Astrocyte (in vitro differentiated cells and primary cell): Measurements from ENCODE around the gene COQ10A. TPM values are rescaled to one million over a fixed set of nuclear protein-coding genes. Genes with fewer than 3 reads are reported as not detected.
"Not testable (repeated sequence)": the region's sequence is repeated elsewhere in the genome, so short reads cannot be mapped to it uniquely, and the experiment has no call there.

ENCODE experiments used
- DNase-seq: peaks from one replicate; pipeline ENCODE4 v3.0.0-alpha.2; 2010; ENCODE audit warnings: low read depth
- FAIRE-seq: peaks from 2 replicates; lab custom pipeline; 2011; peaks lifted over from hg19 to GRCh38; lab: Jason Lieb, UNC
- H2AFZ ChIP-seq: 2 replicates; pipeline ENCODE4 v1.6.0; 2012; ENCODE audit warnings: low read depth, low read length, inconsistent platforms
- H3K27ac ChIP-seq: 2 replicates; pipeline ENCODE4 v1.5.1; 2011; ENCODE audit warnings: low read depth, low read length, inconsistent platforms
- H3K27me3 ChIP-seq: 2 replicates; pipeline ENCODE4 v1.6.0; 2011; ENCODE audit warnings: low read length, inconsistent platforms; ENCODE audit not compliant: insufficient read depth
- H3K36me3 ChIP-seq: 2 replicates; pipeline ENCODE4 v1.5.1; 2011; ENCODE audit warnings: low read length, inconsistent platforms; ENCODE audit not compliant: insufficient read depth
- H3K4me1 ChIP-seq: 2 replicates; pipeline ENCODE4 v1.5.1; 2011; ENCODE audit warnings: low read length, inconsistent platforms; ENCODE audit not compliant: insufficient read depth
- H3K4me2 ChIP-seq: 2 replicates; pipeline ENCODE4 v1.6.0; 2012; ENCODE audit warnings: low read length, inconsistent platforms
- H3K4me3 ChIP-seq: 2 replicates; pipeline ENCODE4 v1.5.1; 2011; ENCODE audit warnings: low read depth, mild to moderate bottlenecking, low read length, inconsistent platforms; ENCODE audit not compliant: insufficient read depth
- H3K79me2 ChIP-seq: 2 replicates; pipeline ENCODE4 v1.6.0; 2012; ENCODE audit warnings: mild to moderate bottlenecking, low read length, inconsistent platforms; ENCODE audit not compliant: insufficient read depth
- H3K9ac ChIP-seq: 2 replicates; pipeline ENCODE4 v1.6.0; 2012; ENCODE audit warnings: mild to moderate bottlenecking, low read length, inconsistent platforms
- H3K9me3 ChIP-seq: 2 replicates; pipeline ENCODE4 v1.5.1; 2012; ENCODE audit warnings: low read depth, mild to moderate bottlenecking, low read length, inconsistent platforms; ENCODE audit not compliant: insufficient read depth
- H4K20me1 ChIP-seq: 2 replicates; pipeline ENCODE4 v1.6.0; 2012; ENCODE audit warnings: low read length, inconsistent platforms; ENCODE audit not compliant: insufficient read depth
- H3K27ac Mint-ChIP-seq: one replicate; pipeline ENCODE4 v1.8.0; 2021; ENCODE audit warnings: mild to moderate bottlenecking, mixed read lengths; ENCODE audit not compliant: unreplicated experiment
- H3K27me3 Mint-ChIP-seq: one replicate; pipeline ENCODE4 v1.8.0; 2021; ENCODE audit warnings: low read depth, mixed read lengths; ENCODE audit not compliant: unreplicated experiment
- H3K36me3 Mint-ChIP-seq: one replicate; pipeline ENCODE4 v1.8.0; 2021; ENCODE audit warnings: low read depth, mixed read lengths; ENCODE audit not compliant: unreplicated experiment
- H3K4me1 Mint-ChIP-seq: one replicate; pipeline ENCODE4 v1.8.0; 2021; ENCODE audit warnings: low read depth, mixed read lengths; ENCODE audit not compliant: unreplicated experiment
- H3K4me3 Mint-ChIP-seq: one replicate; pipeline ENCODE4 v1.8.0; 2021; ENCODE audit warnings: mild to moderate bottlenecking, moderate library complexity, mixed read lengths; ENCODE audit not compliant: unreplicated experiment
- H3K9me3 Mint-ChIP-seq: one replicate; pipeline ENCODE4 v1.8.0; 2021; ENCODE audit warnings: mild to moderate bottlenecking, mixed read lengths; ENCODE audit not compliant: unreplicated experiment
- EZH2 ChIP-seq: IDR thresholded peaks from 2 replicates; pipeline ENCODE4 v1.6.1; 2012; ENCODE audit warnings: mild to moderate bottlenecking, low read length, inconsistent platforms; ENCODE audit not compliant: insufficient read depth
- total RNA-seq: library from RNA; stranded (reverse); gene quantifications from 2 replicates; pipeline ENCODE4 v1.2.1, GENCODE V29; 2021
- TF ChIP-seq, protein P1 (sequence below): IDR thresholded peaks from 2 replicates; pipeline ENCODE4 v1.5.1; 2011; ENCODE audit warnings: low read depth, mild to moderate bottlenecking, inconsistent platforms, low read length, moderate library complexity; ENCODE audit not compliant: insufficient read depth

COQ10A gene
- total RNA-seq, 1 donor from 2014 or later: 9.3 TPM

DNA sequence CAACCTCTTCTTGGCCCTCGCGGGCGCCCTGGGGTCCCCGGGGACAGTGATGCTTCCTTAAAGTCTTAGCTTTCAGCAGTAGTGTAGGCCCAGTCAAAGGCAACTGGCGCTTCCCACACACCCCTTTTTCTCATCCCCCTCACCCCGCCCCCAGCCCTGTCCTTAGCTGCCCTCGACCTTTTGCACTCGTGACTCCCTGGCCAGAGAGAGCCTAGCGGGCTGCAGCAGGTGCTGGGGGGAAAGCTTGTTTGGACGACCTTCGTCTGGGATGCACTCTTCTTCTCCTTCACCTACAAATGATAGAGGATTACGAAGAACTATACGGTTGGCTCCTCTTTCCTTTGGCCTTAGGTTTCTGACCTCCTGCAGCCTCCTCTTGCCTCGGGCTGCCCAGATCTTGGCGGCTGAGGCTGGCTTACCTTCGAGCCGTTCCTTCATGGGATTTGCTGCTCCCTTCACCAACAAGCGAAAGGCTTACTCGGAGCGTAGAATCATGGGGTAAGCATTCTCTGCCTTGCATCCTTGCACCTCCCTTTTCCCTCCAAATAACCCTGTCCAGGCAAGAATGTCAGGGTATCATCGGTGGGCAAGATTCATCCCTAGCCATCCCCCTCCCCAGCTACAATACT lies 815 bp downstream of the COQ10A start:
- peaks cover 5% of the 10 kb centered on the region for H3K4me1 ChIP-seq
- no peaks in the 10 kb centered on the region for H3K9me3 ChIP-seq
- peak overlapping the region; percentile 72 for H3K4me3 ChIP-seq
- Mint-ChIP-seq H3K36me3 (peaks cover 6% of the 10 kb centered on the region), H3K27me3 (no peaks in the 10 kb centered on the region), H3K9me3 (no peaks in the 10 kb centered on the region), H3K4me3 (peak overlapping the region; percentile 82), H3K27ac (no peak overlapping the region), H3K4me1 (peaks cover 7% of the 10 kb centered on the region)
- no peak for DNase-seq
- H3K79me2 ChIP-seq: no peaks in the 10 kb centered on the region
- FAIRE-seq: no peak
- H3K4me2 ChIP-seq: peak overlapping the region; percentile 93
- peak overlapping the region; percentile 92 for H2AFZ ChIP-seq
- H3K27me3 ChIP-seq: no peaks in the 10 kb centered on the region
- H4K20me1 ChIP-seq: no peaks in the 10 kb centered on the region
- peaks cover 13% of the 10 kb centered on the region for H3K36me3 ChIP-seq
- no peak overlapping the region for H3K27ac ChIP-seq
- TF ChIP-seq EZH2: no peak
- TF ChIP-seq, protein P1, sequence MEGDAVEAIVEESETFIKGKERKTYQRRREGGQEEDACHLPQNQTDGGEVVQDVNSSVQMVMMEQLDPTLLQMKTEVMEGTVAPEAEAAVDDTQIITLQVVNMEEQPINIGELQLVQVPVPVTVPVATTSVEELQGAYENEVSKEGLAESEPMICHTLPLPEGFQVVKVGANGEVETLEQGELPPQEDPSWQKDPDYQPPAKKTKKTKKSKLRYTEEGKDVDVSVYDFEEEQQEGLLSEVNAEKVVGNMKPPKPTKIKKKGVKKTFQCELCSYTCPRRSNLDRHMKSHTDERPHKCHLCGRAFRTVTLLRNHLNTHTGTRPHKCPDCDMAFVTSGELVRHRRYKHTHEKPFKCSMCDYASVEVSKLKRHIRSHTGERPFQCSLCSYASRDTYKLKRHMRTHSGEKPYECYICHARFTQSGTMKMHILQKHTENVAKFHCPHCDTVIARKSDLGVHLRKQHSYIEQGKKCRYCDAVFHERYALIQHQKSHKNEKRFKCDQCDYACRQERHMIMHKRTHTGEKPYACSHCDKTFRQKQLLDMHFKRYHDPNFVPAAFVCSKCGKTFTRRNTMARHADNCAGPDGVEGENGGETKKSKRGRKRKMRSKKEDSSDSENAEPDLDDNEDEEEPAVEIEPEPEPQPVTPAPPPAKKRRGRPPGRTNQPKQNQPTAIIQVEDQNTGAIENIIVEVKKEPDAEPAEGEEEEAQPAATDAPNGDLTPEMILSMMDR: no peak
- H3K9ac ChIP-seq: peak overlapping the region; percentile 88

DNA sequence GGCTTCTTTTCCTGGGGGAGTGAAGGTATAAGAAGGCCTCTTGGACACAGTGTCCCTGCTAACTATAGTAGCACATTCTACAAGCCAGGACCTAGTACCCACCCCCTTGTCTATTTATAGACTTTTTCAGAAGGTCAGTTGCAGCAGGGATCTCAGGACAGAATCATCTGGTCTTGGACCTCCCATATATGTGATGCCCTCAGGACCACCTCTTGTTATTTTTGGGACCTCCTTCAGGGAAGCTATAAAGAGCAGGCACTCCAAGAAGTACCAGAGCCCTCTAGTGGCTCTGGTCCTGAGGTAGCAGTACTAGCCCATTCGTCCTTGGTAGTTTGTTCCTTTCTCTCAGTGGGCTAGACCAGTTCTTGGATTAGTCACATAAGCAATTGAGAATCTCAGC lies 4.3 kb downstream of the COQ10A start:
- Histone ChIP-seq H3K27me3 (no peaks in the 10 kb centered on the region), H2AFZ (no peak overlapping the region), H3K9ac (no peak overlapping the region), H3K4me2 (no peak overlapping the region), H3K27ac (no peak overlapping the region), H3K79me2 (no peaks in the 10 kb centered on the region), H3K4me1 (peaks cover 5% of the 10 kb centered on the region), H3K4me3 (no peak overlapping the region), H3K9me3 (no peaks in the 10 kb centered on the region), H4K20me1 (peaks cover 4% of the 10 kb centered on the region), H3K36me3 (peaks cover 38% of the 10 kb centered on the region)
- FAIRE-seq: no peak
- H3K4me3 Mint-ChIP-seq: no peak overlapping the region
- peaks cover 7% of the 10 kb centered on the region for H3K4me1 Mint-ChIP-seq
- no peak for DNase-seq
- no peak overlapping the region for H3K27ac Mint-ChIP-seq
- H3K9me3 Mint-ChIP-seq: no peaks in the 10 kb centered on the region
- TF ChIP-seq, protein P1: peak; percentile 44
- TF ChIP-seq EZH2: no peak
- H3K36me3 Mint-ChIP-seq: peaks cover 10% of the 10 kb centered on the region
- H3K27me3 Mint-ChIP-seq: no peaks in the 10 kb centered on the region

DNA sequence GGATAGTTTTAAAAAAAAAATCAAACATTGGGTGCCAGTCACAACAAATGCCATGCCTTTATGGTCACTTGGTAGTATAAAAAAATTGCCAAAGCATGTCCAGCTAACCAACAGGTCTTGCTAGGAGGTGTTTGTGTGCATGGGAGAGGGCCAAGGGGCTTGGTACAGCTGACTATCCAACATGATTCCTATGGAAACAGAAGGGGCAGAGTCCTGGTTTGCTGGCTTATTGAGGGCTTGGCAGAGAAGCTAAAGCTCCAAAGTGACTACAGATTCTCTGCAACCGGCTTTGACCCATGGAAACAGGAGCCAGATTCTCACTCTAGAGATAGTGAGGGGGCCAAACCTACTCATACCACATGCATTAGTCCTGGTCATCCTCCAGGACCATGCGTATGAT lies 5.7 kb downstream of the COQ10A start:
- H3K36me3 ChIP-seq: peaks cover 45% of the 10 kb centered on the region
- not testable (repeated sequence) for H2AFZ ChIP-seq, H3K27ac ChIP-seq, H3K79me2 ChIP-seq, H3K4me1 ChIP-seq, H3K4me3 Mint-ChIP-seq, H3K4me1 Mint-ChIP-seq, H3K9me3 Mint-ChIP-seq, FAIRE-seq, H3K27me3 Mint-ChIP-seq, H4K20me1 ChIP-seq, H3K9me3 ChIP-seq, H3K4me3 ChIP-seq, H3K4me2 ChIP-seq, DNase-seq, H3K9ac ChIP-seq, H3K27me3 ChIP-seq, H3K27ac Mint-ChIP-seq
- H3K36me3 Mint-ChIP-seq: peaks cover 10% of the 10 kb centered on the region
